Stimulated activated CD4-positive, alpha-beta T cell treated with anti-CD3 and anti-CD28 coated beads, Interleukin-2, amount 100 ng/mL, for 4 hours (primary cell): Measurements from ENCODE around the gene SPINK7.

Experiments
- DNase-seq: peaks from one replicate; pipeline ENCODE4 v3.0.0-alpha.2; 2020; ENCODE audit warnings: low read depth

Gene SPINK7

DNA sequence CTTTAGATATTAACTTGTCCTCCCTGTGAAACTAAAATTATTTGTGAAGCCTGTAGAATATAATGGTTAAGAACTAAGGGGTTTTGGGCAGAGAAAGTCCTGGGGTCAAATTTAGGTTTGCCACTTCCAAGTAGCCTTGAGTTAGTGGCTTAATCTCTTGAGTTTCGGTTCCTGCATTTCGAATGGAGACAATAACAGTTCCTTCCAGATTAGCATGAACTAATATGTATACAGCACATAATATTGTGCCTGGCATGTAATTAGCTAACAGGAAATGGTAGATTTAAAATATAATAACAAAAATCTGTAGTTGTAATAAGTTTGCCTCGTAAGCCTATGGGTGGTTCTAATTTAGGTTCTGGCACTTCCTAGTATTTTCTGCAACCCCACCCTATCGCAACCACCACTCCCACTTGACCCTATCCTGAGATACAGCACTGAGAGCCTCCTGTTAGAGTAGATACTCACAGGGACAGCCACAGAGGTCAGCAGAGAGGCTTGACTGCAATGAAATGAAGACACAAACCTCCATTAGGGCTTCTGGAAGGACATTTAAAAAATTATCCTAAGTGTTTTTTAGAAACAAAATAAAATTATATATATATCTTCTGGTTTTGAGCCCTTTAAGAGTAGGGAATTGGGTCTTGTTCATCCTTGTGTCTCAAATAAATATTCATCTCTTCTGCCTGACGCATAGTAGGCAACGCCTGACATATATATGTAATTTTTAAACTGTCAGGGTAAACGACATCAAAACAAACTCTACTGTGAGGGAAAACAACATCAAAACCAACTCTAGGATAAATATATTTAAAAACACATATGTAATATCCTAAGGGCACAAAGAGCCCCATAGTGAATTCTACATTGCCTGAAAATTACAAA lies 31.6 kb downstream of the SPINK7 start:
- DNase-seq = no peak

DNA sequence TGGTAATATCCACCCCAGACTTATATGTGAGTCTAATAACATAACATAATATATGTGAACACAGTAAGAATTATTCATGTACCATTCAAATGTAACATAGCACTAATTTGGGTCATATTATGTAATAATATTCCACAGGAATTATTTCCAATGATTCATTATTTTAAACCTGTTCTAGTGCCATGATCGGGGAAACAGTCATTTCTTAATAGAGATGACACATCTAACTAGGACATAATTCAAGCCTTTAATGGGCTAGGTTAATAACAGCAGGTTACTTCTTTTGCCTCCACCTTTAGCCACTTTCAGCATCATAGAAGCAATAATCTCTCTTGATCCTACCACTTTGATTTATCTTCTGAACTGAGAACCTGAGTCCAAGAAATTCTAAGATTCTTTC lies 35.5 kb downstream of the SPINK7 start:
- DNase-seq = no peak

DNA sequence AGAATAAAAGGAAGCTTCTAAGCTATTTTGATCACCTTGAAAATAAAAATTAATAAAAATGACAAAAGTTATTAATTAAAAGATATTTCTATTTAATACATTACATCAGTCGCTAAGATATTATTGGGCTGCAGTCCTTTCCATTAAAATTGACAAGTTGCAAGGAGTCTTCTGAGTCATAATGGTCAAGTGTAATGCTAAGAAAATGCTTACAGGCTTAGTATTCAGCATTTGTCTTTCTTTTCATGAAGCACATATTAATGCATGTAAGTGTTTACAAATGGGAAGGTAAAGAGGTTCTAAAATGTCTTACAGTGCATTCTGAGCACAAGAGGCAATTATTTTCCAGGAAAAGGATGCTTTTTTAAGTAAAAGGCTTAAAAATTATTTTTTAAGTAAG lies 40.5 kb downstream of the SPINK7 start:
- no peak for DNase-seq

DNA sequence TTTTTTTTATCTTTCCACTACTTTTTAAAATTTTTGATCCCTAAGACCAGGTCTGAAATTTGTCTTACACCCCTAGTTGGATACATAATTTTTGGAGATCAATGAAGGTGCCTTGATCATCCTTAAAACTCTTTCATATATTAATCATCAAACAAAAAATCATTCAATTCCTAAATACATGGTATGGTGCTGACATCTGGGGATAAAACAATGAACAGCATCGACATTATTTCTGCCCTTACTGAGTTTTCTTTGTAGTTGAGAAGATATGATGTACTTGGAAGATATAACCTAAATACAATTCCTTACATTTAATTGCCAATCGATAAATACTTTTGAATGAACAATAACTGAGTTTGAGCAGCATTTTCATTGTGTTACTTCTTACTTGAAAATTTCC lies 41.4 kb downstream of the SPINK7 start:
- no peak for DNase-seq

DNA sequence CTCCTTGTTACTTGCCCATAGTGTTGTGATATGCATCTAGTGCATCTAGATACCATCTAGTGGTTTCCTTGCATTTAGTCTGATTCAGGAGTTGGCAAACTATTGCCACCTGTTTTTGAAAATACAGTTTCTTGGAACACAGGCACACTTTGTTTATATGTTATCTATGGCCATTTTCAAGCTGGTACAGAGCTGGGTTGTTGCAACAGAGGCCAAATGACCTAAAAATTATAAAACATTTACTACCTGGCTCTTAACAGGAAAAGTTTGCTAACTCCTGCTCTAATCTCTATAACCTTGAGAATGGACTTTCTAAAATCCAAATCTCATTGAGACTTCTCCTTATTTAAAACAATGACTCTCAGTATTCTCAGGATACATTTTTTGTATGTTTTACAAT lies 52.1 kb downstream of the SPINK7 start:
- DNase-seq = no peak
